ENCODE data around the gene PDPN. TPM values are rescaled to one million over a fixed set of nuclear protein-coding genes. Genes with fewer than 3 reads are reported as not detected.

The PDPN gene
- total RNA-seq, 1 donor from 2014 or later = 59.2 TPM

- no peaks in the 10 kb centered on the region for H3K4me1 ChIP-seq (ENCODE audit: insufficient read depth, low read length)
- peaks cover 2% of the 10 kb centered on the region for H3K9me3 ChIP-seq (ENCODE audit: insufficient read depth, low read depth, low read length)
- no peaks in the 10 kb centered on the region for H4K20me1 ChIP-seq (ENCODE audit: insufficient read depth, low read length)
- no peak overlapping the region for H3K4me2 ChIP-seq (ENCODE audit: low read length)
- no peaks in the 10 kb centered on the region for H3K27me3 ChIP-seq (ENCODE audit: insufficient read depth, low read length)
- H3K36me3 ChIP-seq (ENCODE audit: insufficient read depth, low read length) = no peaks in the 10 kb centered on the region
- TF ChIP-seq, protein P1, sequence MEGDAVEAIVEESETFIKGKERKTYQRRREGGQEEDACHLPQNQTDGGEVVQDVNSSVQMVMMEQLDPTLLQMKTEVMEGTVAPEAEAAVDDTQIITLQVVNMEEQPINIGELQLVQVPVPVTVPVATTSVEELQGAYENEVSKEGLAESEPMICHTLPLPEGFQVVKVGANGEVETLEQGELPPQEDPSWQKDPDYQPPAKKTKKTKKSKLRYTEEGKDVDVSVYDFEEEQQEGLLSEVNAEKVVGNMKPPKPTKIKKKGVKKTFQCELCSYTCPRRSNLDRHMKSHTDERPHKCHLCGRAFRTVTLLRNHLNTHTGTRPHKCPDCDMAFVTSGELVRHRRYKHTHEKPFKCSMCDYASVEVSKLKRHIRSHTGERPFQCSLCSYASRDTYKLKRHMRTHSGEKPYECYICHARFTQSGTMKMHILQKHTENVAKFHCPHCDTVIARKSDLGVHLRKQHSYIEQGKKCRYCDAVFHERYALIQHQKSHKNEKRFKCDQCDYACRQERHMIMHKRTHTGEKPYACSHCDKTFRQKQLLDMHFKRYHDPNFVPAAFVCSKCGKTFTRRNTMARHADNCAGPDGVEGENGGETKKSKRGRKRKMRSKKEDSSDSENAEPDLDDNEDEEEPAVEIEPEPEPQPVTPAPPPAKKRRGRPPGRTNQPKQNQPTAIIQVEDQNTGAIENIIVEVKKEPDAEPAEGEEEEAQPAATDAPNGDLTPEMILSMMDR (IDR thresholded peaks at IDR 0.05; ENCODE audit: insufficient read depth, low read depth, low read length) = no peak
- TF ChIP-seq EZH2 (IDR thresholded peaks at IDR 0.05; ENCODE audit: insufficient read depth, low read length) = no peak
- Mint-ChIP-seq H3K27ac (ENCODE audit: unreplicated experiment) (no peak overlapping the region), H3K4me1 (ENCODE audit: low read depth, unreplicated experiment) (peaks cover 15% of the 10 kb centered on the region), H3K27me3 (ENCODE audit: low read depth, unreplicated experiment) (peaks cover 7% of the 10 kb centered on the region), H3K36me3 (ENCODE audit: low read depth, unreplicated experiment) (no peaks in the 10 kb centered on the region), H3K9me3 (ENCODE audit: unreplicated experiment) (no peaks in the 10 kb centered on the region), H3K4me3 (ENCODE audit: unreplicated experiment) (no peak overlapping the region)
- no peak for FAIRE-seq
- no peak overlapping the region for H3K27ac ChIP-seq (ENCODE audit: low read depth, low read length)
- no peak for DNase-seq (ENCODE audit: low read depth)
- H3K79me2 ChIP-seq (ENCODE audit: insufficient read depth, low read length) = no peaks in the 10 kb centered on the region
- no peak overlapping the region for H2AFZ ChIP-seq (ENCODE audit: low read depth, low read length)
- H3K4me3 ChIP-seq (ENCODE audit: insufficient read depth, low read depth, low read length) = no peak overlapping the region
- H3K9ac ChIP-seq (ENCODE audit: low read length) = no peak overlapping the region
These were observed 36.8 kb upstream of the PDPN start for GRCh38 chr1:13546791-13547190.

DNA sequence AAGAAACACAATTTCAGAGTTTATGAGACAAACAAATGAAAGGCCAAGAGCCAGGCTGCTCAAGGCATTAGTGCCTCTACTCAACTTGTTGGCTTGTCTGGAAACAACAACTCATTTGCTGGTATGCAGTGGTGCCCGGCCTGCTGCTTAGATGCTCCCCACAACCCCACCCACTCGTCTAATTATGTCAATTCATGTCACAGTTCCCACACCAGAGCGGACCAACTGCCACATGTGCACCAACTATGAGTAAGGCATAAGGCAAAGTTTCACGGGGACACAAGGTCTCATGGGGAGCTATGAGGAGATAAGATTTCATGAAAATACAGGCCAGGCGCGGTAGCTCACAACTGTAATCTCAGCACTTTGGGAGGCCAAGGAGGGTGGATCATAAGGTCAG, 35.4 kb upstream of the PDPN start:
- Histone ChIP-seq H3K79me2 (ENCODE audit: insufficient read depth, low read length) (no peaks in the 10 kb centered on the region), H3K4me1 (ENCODE audit: insufficient read depth, low read length) (no peaks in the 10 kb centered on the region), H3K9me3 (ENCODE audit: insufficient read depth, low read depth, low read length) (peaks cover 2% of the 10 kb centered on the region), H3K4me3 (ENCODE audit: insufficient read depth, low read depth, low read length) (no peak overlapping the region), H3K9ac (ENCODE audit: low read length) (no peak overlapping the region), H4K20me1 (ENCODE audit: insufficient read depth, low read length) (no peaks in the 10 kb centered on the region), H3K36me3 (ENCODE audit: insufficient read depth, low read length) (no peaks in the 10 kb centered on the region), H3K4me2 (ENCODE audit: low read length) (no peak overlapping the region), H2AFZ (ENCODE audit: low read depth, low read length) (no peak overlapping the region), H3K27ac (ENCODE audit: low read depth, low read length) (no peak overlapping the region), H3K27me3 (ENCODE audit: insufficient read depth, low read length) (no peaks in the 10 kb centered on the region)
- Mint-ChIP-seq H3K27me3 (ENCODE audit: low read depth, unreplicated experiment) (peaks cover 7% of the 10 kb centered on the region), H3K27ac (ENCODE audit: unreplicated experiment) (peak overlapping the region; percentile 5), H3K36me3 (ENCODE audit: low read depth, unreplicated experiment) (no peaks in the 10 kb centered on the region), H3K4me1 (ENCODE audit: low read depth, unreplicated experiment) (peaks cover 15% of the 10 kb centered on the region), H3K9me3 (ENCODE audit: unreplicated experiment) (no peaks in the 10 kb centered on the region), H3K4me3 (ENCODE audit: unreplicated experiment) (peak overlapping the region; percentile 30)
- DNase-seq (ENCODE audit: low read depth) (no peak), FAIRE-seq (no peak)
- TF ChIP-seq, protein P1 (IDR thresholded peaks at IDR 0.05; ENCODE audit: insufficient read depth, low read depth, low read length) = no peak
- no peak for TF ChIP-seq EZH2 (IDR thresholded peaks at IDR 0.05; ENCODE audit: insufficient read depth, low read length)

GRCh38 chr1:13549021-13549420, 34.6 kb upstream of the PDPN start:
- peaks cover 7% of the 10 kb centered on the region for H3K27me3 Mint-ChIP-seq (ENCODE audit: low read depth, unreplicated experiment)
- H3K4me3 Mint-ChIP-seq (ENCODE audit: unreplicated experiment) = no peak overlapping the region
- no peak overlapping the region for H3K9ac ChIP-seq (ENCODE audit: low read length)
- no peaks in the 10 kb centered on the region for H3K27me3 ChIP-seq (ENCODE audit: insufficient read depth, low read length)
- no peak overlapping the region for H3K27ac ChIP-seq (ENCODE audit: low read depth, low read length)
- H3K4me1 ChIP-seq (ENCODE audit: insufficient read depth, low read length) = no peaks in the 10 kb centered on the region
- no peak overlapping the region for H2AFZ ChIP-seq (ENCODE audit: low read depth, low read length)
- peaks cover 15% of the 10 kb centered on the region for H3K4me1 Mint-ChIP-seq (ENCODE audit: low read depth, unreplicated experiment)
- no peaks in the 10 kb centered on the region for H3K36me3 ChIP-seq (ENCODE audit: insufficient read depth, low read length)
- no peaks in the 10 kb centered on the region for H3K36me3 Mint-ChIP-seq (ENCODE audit: low read depth, unreplicated experiment)
- H4K20me1 ChIP-seq (ENCODE audit: insufficient read depth, low read length) = no peaks in the 10 kb centered on the region
- peaks cover under 1% of the 10 kb centered on the region for H3K9me3 ChIP-seq (ENCODE audit: insufficient read depth, low read depth, low read length)
- TF ChIP-seq, protein P1 (IDR thresholded peaks at IDR 0.05; ENCODE audit: insufficient read depth, low read depth, low read length) = no peak
- no peak for TF ChIP-seq EZH2 (IDR thresholded peaks at IDR 0.05; ENCODE audit: insufficient read depth, low read length)
- H3K4me2 ChIP-seq (ENCODE audit: low read length) = no peak overlapping the region
- no peak for DNase-seq (ENCODE audit: low read depth)
- no peaks in the 10 kb centered on the region for H3K79me2 ChIP-seq (ENCODE audit: insufficient read depth, low read length)
- FAIRE-seq = no peak
- H3K9me3 Mint-ChIP-seq (ENCODE audit: unreplicated experiment) = no peaks in the 10 kb centered on the region
- H3K4me3 ChIP-seq (ENCODE audit: insufficient read depth, low read depth, low read length) = no peak overlapping the region
- H3K27ac Mint-ChIP-seq (ENCODE audit: unreplicated experiment) = no peak overlapping the region
